IMR-90 (cell line): ENCODE measurements around the gene CLNK. TPM values are rescaled to one million over a fixed set of nuclear protein-coding genes. Genes with fewer than 3 reads are reported as not detected.

Source experiments
- ATAC-seq: fragments of 200-7000 bp; cut with Tn5 transposase; 2 replicates; pipeline ENCODE4 v1.9.1; 2020; ENCODE audit warnings: low read depth, mild to moderate bottlenecking, moderate library complexity
- BruUV-seq: library from RNA; stranded (reverse); fragments of 400-500 nt; replicated peaks from 2 replicates; lab custom pipeline; 2021; lab: Mats Ljungman, UMichigan
- CTCF ChIA-PET: fragments of 300-600 bp; formaldehyde crosslinking; extraction: SDS; loops from one replicate; lab custom pipeline; 2021; ENCODE audit warnings: antibody characterized with exemption; lab: Yijun Ruan, JAX
- POLR2A ChIA-PET: fragments of 300-600 bp; sonication (Branson Sonifier 250); formaldehyde crosslinking; loops from one replicate; lab custom pipeline; 2022; ENCODE audit warnings: antibody characterized with exemption; ENCODE audit not compliant: unreplicated experiment; lab: Charles Lee
- DNase-seq: peaks from one replicate; pipeline ENCODE4 v3.0.0; 2013
- H2AFZ ChIP-seq: replicated peaks from 2 replicates; pipeline ENCODE3; 2013; ENCODE audit warnings: low read length, mild to moderate bottlenecking; ENCODE audit not compliant: poor library complexity
- H2AK5ac ChIP-seq: 2 replicates; pipeline ENCODE4 v1.6.1; 2013; ENCODE audit warnings: low read depth, low read length, inconsistent platforms
- H2AK9ac ChIP-seq: replicated peaks from 2 replicates; pipeline ENCODE3; 2013; ENCODE audit warnings: mild to moderate bottlenecking, low read depth, low read length, moderate library complexity; ENCODE audit not compliant: poor library complexity
- H2BK120ac ChIP-seq: 2 replicates; pipeline ENCODE4 v1.6.1; 2013; ENCODE audit warnings: low read depth, low read length, inconsistent platforms
- H2BK15ac ChIP-seq: 3 replicates; pipeline ENCODE4 v1.6.1; 2013; ENCODE audit warnings: low read depth, low read length, inconsistent platforms
- H2BK20ac ChIP-seq: 2 replicates; pipeline ENCODE4 v1.6.1; 2013; ENCODE audit warnings: low read depth, mild to moderate bottlenecking, inconsistent platforms, low read length, moderate library complexity
- H2BK5ac ChIP-seq: 2 replicates; pipeline ENCODE4 v1.6.1; 2013; ENCODE audit warnings: mild to moderate bottlenecking, low read depth, low read length, inconsistent platforms; ENCODE audit not compliant: poor library complexity, severe bottlenecking
- H3K14ac ChIP-seq: replicated peaks from 2 replicates; pipeline ENCODE4 v1.6.1; 2013; ENCODE audit warnings: low read depth, low read length, inconsistent platforms
- H3K18ac ChIP-seq: 2 replicates; pipeline ENCODE4 v1.6.1; 2013; ENCODE audit warnings: low read depth, low read length, control low read depth
- H3K23ac ChIP-seq: 2 replicates; pipeline ENCODE4 v1.6.1; 2013; ENCODE audit warnings: low read depth, low read length, inconsistent platforms
- H3K27ac ChIP-seq: 2 replicates; pipeline ENCODE4 v1.5.1; 2013; ENCODE audit warnings: mild to moderate bottlenecking, control low read depth, low read length; ENCODE audit not compliant: insufficient read depth
- H3K27me3 ChIP-seq: 2 replicates; pipeline ENCODE4 v1.6.1; 2013; ENCODE audit warnings: low read length; ENCODE audit not compliant: control insufficient read depth, insufficient read depth
- H3K36me3 ChIP-seq: 2 replicates; pipeline ENCODE4 v1.6.1; 2013; ENCODE audit warnings: low read length, mixed read lengths; ENCODE audit not compliant: control insufficient read depth, insufficient read depth
- H3K4ac ChIP-seq: 2 replicates; pipeline ENCODE4 v1.6.1; 2013; ENCODE audit warnings: low read depth, low read length, inconsistent platforms
- H3K4me1 ChIP-seq: 2 replicates; pipeline ENCODE4 v1.6.1; 2013; ENCODE audit warnings: low read length, mixed read lengths; ENCODE audit not compliant: control insufficient read depth, insufficient read depth
- H3K4me2 ChIP-seq: 2 replicates; pipeline ENCODE4 v1.6.1; 2013; ENCODE audit warnings: low read depth, mild to moderate bottlenecking, control low read depth, low read length, moderate library complexity
- H3K4me3 ChIP-seq: 2 replicates; pipeline ENCODE4 v1.5.1; 2013; ENCODE audit warnings: low read depth, mild to moderate bottlenecking, control low read depth, low read length, moderate library complexity; ENCODE audit not compliant: insufficient read depth
- H3K56ac ChIP-seq: 2 replicates; pipeline ENCODE4 v1.6.1; 2013; ENCODE audit warnings: low read length, inconsistent platforms; ENCODE audit not compliant: insufficient read depth; ENCODE audit errors: extremely low read depth
- H3K79me1 ChIP-seq, 2 experiments: 2 replicates each; pipeline ENCODE4 v1.6.1; 2013; ENCODE audit warnings: low read length in 2 of 2, inconsistent platforms in 1 of 2, low read depth in 1 of 2
- H3K9ac ChIP-seq: 2 replicates; pipeline ENCODE4 v1.6.1; 2013; ENCODE audit warnings: low read depth, low read length, control low read depth
- H3K9me1 ChIP-seq: 2 replicates; pipeline ENCODE4 v1.6.1; 2013; ENCODE audit warnings: low read length, inconsistent platforms; ENCODE audit not compliant: insufficient read depth
- H3K9me3 ChIP-seq: 2 replicates; pipeline ENCODE4 v1.6.1; 2013; ENCODE audit warnings: low read length; ENCODE audit not compliant: control insufficient read depth, insufficient read depth
- H4K20me1 ChIP-seq: 2 replicates; pipeline ENCODE4 v1.6.1; 2013; ENCODE audit warnings: low read length, inconsistent platforms; ENCODE audit not compliant: insufficient read depth
- H4K5ac ChIP-seq: 2 replicates; pipeline ENCODE4 v1.6.1; 2013; ENCODE audit warnings: mild to moderate bottlenecking, low read depth, low read length, control low read depth
- H4K8ac ChIP-seq, 2 experiments: 2 replicates each; pipeline ENCODE4 v1.6.1; 2013; ENCODE audit warnings: low read depth in 2 of 2, low read length in 2 of 2, control low read depth in 1 of 2, inconsistent platforms in 1 of 2
- H4K91ac ChIP-seq: 2 replicates; pipeline ENCODE4 v1.6.1; 2013; ENCODE audit warnings: low read depth, low read length, inconsistent platforms; ENCODE audit not compliant: insufficient read depth
- BHLHE40 ChIP-seq: fragments of 150-350 bp; IDR thresholded peaks from 2 replicates; pipeline ENCODE4 v1.6.1; 2016; ENCODE audit warnings: mild to moderate bottlenecking, low read depth, low read length
- CEBPB ChIP-seq: IDR thresholded peaks from 2 replicates; pipeline ENCODE4 v1.6.1; 2012; ENCODE audit warnings: low read depth, low read length, improper control_type of control experiment
- CHD1 ChIP-seq: IDR thresholded peaks from 2 replicates; pipeline ENCODE4 v1.6.1; 2012; ENCODE audit warnings: low read depth, low read length, improper control_type of control experiment
- CTCF ChIP-seq: conservative IDR thresholded peaks from 2 replicates; pipeline ENCODE4 v1.5.1; 2012; ENCODE audit warnings: mild to moderate bottlenecking, low read depth, low read length, improper control_type of control experiment
- ELK1 ChIP-seq: fragments of 150-350 bp; IDR thresholded peaks from 2 replicates; pipeline ENCODE4 v1.6.1; 2016; ENCODE audit warnings: low read depth, mild to moderate bottlenecking, low read length, moderate library complexity, borderline replicate concordance
- FOS ChIP-seq: fragments of 150-350 bp; IDR thresholded peaks from 2 replicates; pipeline ENCODE4 v1.6.1; 2016; ENCODE audit warnings: low read depth, low read length
- MAFK ChIP-seq: IDR thresholded peaks from 2 replicates; pipeline ENCODE4 v1.6.1; 2012; ENCODE audit warnings: low read depth, low read length, improper control_type of control experiment
- MAZ ChIP-seq: IDR thresholded peaks from 2 replicates; pipeline ENCODE4 v1.6.1; 2012; ENCODE audit warnings: low read depth, mild to moderate bottlenecking, low read length, improper control_type of control experiment, moderate library complexity, borderline replicate concordance
- MXI1 ChIP-seq: IDR thresholded peaks from 2 replicates; pipeline ENCODE4 v1.6.1; 2012; ENCODE audit warnings: low read depth, mild to moderate bottlenecking, low read length, moderate library complexity, borderline replicate concordance
- NFE2L2 ChIP-seq: fragments of 150-350 bp; IDR thresholded peaks from 2 replicates; pipeline ENCODE4 v1.6.1; 2016; ENCODE audit warnings: low read depth, mild to moderate bottlenecking, low read length
- POLR2A ChIP-seq: IDR thresholded peaks from 2 replicates; pipeline ENCODE4 v1.6.1; 2012; ENCODE audit warnings: mild to moderate bottlenecking, low read depth, low read length
- RAD21 ChIP-seq: IDR thresholded peaks from 2 replicates; pipeline ENCODE4 v1.6.1; 2012; ENCODE audit warnings: low read length, improper control_type of control experiment
- RCOR1 ChIP-seq: IDR thresholded peaks from 2 replicates; pipeline ENCODE4 v1.6.1; 2012; ENCODE audit warnings: mild to moderate bottlenecking, low read length, improper control_type of control experiment; ENCODE audit not compliant: insufficient replicate concordance
- RFX5 ChIP-seq: IDR thresholded peaks from 2 replicates; pipeline ENCODE4 v1.8.0; 2012; ENCODE audit warnings: low read depth, mild to moderate bottlenecking, low read length, moderate library complexity
- SMC3 ChIP-seq: fragments of 150-350 bp; IDR thresholded peaks from 2 replicates; pipeline ENCODE4 v1.6.1; 2016; ENCODE audit warnings: low read depth, mild to moderate bottlenecking, antibody characterized with exemption, low read length, moderate library complexity
- WGBS, 2 experiments: methylation state at CpG; one replicate each; pipeline versions ENCODE4 v1.1.5 to v1.1.7; 2013; ENCODE audit warnings: missing lambda C conversion rate in 2 of 2; ENCODE audit not compliant: insufficient read length in 1 of 2; ENCODE audit errors: extremely low coverage in 2 of 2; 5-methylcytosine and 5-hydroxymethylcytosine counted together
- dilution Hi-C: fragments of 300-500 bp; cut with HindIII; formaldehyde crosslinking; loops from one replicate; pipeline ENCODE4 v1.14.3; 2018; ENCODE audit warnings: low sequenced_read_pairs; ENCODE audit not compliant: unreplicated experiment
- in situ Hi-C: fragments of 300-500 bp; cut with MboI; formaldehyde crosslinking; loops from 3 replicates; pipeline ENCODE4 v1.14.3; 2019; ENCODE audit warnings: low sequenced_read_pairs, inconsistent platforms, mixed read lengths
- intact Hi-C: fragments of 100-400 bp; cut with micrococcal nuclease; formaldehyde crosslinking; loops from 2 replicates; pipeline ENCODE4 v1.10.0; 2022
- polyA plus RNA-seq, 3 experiments: library from polyadenylated mRNA; depleted of rRNA; stranded (reverse); fragments of >200 nt; gene quantifications; 2 replicates each; pipeline ENCODE4 v1.2.3, GENCODE V29; 2012; ENCODE audit warnings: low replicate concordance in 1 of 3
- total RNA-seq: library from RNA; depleted of rRNA; stranded (reverse); fragments of >200 nt; gene quantifications from 2 replicates; pipeline ENCODE4 v1.2.3, GENCODE V29; 2012
- TF ChIP-seq, protein P1 (sequence below): fragments of 150-350 bp; IDR thresholded peaks from 2 replicates; pipeline ENCODE4 v1.6.1; 2017; ENCODE audit warnings: mild to moderate bottlenecking, antibody characterized with exemption, low read length, low read depth

CLNK gene
- total and polyA plus RNA-seq, 2 of the 4 experiments (the other 2 are of a cell fraction), result not detected

- no peak for DNase-seq
- Histone ChIP-seq H3K23ac (no peak overlapping the region), H3K27me3 (peaks cover 27% of the 10 kb centered on the region), H3K56ac (no peak overlapping the region), H4K8ac (no peak overlapping the region), H4K20me1 (no peaks in the 10 kb centered on the region), H3K4me3 (no peak overlapping the region), H3K9ac (no peak overlapping the region), H3K27ac (no peak overlapping the region), H2BK20ac (no peak overlapping the region), H3K4me2 (no peak overlapping the region), H2AFZ (no peak overlapping the region), H3K18ac (no peak overlapping the region), H2BK15ac (no peak overlapping the region), H3K9me3 (0 out of 2 replicates have a peak, but pooled peaks cover 2% of the 10 kb centered on the region), H3K36me3 (no peaks in the 10 kb centered on the region), H2BK120ac (no peak overlapping the region), H3K14ac (no peak overlapping the region), H4K91ac (no peak overlapping the region), H3K9me1 (no peaks in the 10 kb centered on the region), H2AK9ac (no peak overlapping the region), H3K4me1 (peaks cover 2% of the 10 kb centered on the region; the same call in 1 of the 2 replicates), H2AK5ac (no peak overlapping the region), H3K4ac (no peak overlapping the region), H2BK5ac (no peak overlapping the region), H4K5ac (no peak overlapping the region), H3K79me1 (no peaks in the 10 kb centered on the region)
- ATAC-seq, result no peak
- no peak for TF ChIP-seq NFE2L2
- TF ChIP-seq POLR2A, result no peak
- no peak for TF ChIP-seq MAFK
- TF ChIP-seq, protein P1, sequence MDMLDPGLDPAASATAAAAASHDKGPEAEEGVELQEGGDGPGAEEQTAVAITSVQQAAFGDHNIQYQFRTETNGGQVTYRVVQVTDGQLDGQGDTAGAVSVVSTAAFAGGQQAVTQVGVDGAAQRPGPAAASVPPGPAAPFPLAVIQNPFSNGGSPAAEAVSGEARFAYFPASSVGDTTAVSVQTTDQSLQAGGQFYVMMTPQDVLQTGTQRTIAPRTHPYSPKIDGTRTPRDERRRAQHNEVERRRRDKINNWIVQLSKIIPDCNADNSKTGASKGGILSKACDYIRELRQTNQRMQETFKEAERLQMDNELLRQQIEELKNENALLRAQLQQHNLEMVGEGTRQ, result no peak
- TF ChIP-seq ELK1, result no peak
- TF ChIP-seq MAZ, result no peak
- no peak for TF ChIP-seq CHD1
- no peak for TF ChIP-seq CEBPB
- TF ChIP-seq RCOR1, result no peak
- TF ChIP-seq FOS, result no peak
- no peak for TF ChIP-seq CTCF
- no peak for TF ChIP-seq RFX5
- TF ChIP-seq BHLHE40, result no peak
- no peak for TF ChIP-seq MXI1
- TF ChIP-seq RAD21, result no peak
- no peak for TF ChIP-seq SMC3
- in situ Hi-C loops (no loop called here), intact Hi-C loops (no loop called here), dilution Hi-C loops (no loop called here)
- no TSS peak for BruUV-seq
- ChIA-PET CTCF (no interaction called here), POLR2A (no interaction called here)
- WGBS, 2 experiments, result 80% methylated on average over 2 of the region's 6 CpGs; no CpG with 5 or more reads in 1 of the 2 experiments
These were observed 18.0 kb downstream of the CLNK start for GRCh38 chr4:10666616-10667015.
